HPDE6-E6E7 (cell line): ENCODE results near the gene KDM8.
"Not testable (repeated sequence)": the region's sequence is repeated elsewhere in the genome, so short reads cannot be mapped to it uniquely, and the experiment has no call there.

Source experiments
- DNase-seq: peaks from one replicate; pipeline ENCODE4 v3.0.0; 2011; ENCODE audit warnings: missing footprints; ENCODE audit errors: extremely low spot score

The KDM8 gene

DNA sequence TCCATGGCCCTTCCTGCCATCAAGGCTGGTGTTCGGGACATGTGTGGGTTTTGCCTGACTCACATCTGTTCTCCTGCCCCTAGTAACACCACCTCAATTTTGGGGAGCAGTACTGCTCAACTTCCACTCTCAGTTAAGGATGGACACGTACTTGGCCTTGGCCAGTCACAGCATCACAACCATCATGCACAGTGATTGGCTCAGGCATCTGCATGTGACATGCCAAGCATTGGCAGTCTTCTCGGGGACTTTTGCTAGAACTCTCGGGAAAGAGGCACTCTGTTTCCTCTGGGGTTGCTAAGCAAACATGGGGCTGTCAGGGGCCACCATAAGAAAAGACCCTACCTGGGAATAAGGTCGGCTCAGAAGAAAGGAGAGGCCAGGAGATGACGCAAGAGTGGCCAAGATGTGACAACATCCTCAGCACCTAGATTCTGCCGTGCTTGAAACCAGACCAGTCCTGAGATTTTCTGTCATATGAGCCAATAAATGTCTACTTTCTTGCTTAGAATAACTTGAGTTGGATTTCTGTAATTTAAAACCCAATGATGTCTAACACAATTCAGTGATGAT is 11.9 kb upstream of the KDM8 start:
- no peak for DNase-seq

DNA sequence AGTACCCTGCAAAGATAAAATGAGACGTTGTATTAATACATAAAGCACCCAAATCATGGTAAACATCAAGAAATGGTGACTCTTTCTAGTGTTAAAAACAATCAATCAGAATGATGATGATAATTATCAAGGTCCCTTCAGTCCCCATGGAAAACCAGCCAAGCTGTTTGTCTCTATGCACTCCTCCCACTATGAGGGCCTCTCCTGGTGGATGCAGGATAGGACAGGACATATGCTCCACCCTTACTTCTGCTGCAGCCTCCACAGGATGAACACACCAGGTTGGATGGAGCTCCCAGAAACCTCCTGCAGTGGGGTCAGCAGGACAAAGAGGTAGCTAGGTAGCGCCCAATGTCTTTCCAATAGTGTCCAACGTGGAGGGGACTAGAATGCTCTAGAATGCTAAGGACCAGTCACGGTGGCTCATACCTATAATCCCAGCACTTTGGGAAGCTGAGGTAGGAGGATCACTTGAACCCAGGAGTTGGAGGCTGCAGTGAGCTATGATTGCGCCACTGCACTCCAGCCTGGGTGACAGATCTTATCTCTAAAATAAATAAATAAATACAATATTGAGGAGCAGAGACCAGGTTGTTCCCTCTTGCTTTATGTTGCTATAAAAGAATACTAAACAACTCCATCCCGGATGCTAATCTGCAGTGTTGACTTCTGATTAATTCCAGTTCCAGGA is 9.9 kb upstream of the KDM8 start:
- no peak for DNase-seq

DNA sequence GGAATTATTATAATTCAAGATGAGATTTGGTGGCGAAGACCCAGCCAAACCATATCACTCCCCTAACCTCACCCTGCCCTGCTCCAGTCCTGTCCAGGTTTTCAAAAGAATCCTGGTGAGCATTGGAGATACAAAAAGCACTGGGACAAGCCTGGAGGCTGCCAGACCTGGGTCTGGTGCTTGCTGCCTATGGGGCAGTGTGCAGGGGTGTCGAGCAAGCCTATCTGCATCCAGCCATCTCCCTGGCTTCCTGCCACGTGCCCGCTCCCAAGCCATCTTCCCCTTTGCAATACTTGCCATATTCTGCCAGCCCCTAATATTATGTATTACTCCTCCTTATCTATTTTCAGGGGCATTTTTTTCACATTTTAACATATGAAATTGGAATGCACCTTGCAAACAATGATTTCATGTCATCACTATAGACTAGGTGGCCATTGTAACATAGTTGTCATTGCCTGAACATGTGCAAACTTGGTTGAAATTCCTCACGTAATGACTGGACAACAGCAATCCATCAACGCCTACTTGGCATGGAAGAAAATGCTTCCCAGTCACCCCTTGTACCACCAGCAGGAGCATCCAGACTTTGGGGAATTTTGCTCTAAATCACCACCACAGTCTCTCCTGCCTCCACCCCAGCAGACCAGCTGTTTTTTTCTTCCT is 8.1 kb upstream of the KDM8 start:
- peak; percentile 69 for DNase-seq

DNA sequence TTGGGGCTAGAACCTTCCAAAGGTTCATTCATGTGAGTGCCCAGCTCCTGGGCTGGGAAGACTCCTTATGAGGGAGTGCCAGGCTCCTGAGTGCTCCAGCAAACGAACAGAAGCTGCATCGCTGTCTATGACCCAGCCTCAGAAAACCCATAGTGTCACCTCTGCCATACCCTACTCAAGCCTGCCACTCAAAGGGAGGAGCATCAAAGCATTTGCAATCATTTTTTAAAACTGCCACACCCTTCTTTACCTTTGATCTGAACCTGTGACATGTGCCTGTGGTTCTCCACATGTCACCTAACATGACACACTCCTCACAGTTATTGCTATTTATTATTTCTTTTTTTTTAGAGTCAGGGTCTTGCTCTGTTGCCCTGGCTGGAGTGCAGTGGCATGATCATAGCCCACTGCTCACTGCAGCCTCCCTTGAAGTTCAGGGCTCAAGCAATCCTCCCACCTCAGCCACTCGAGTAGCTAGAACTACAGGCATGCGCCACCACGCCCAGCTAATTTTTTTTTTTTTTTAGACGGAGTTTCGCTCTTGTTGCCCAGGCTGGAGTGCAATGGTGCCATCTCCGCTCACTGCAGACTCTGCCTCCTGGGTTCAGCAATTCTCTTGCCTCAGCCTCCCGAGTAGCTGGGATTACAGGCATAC is 7.3 kb upstream of the KDM8 start:
- no peak for DNase-seq

DNA sequence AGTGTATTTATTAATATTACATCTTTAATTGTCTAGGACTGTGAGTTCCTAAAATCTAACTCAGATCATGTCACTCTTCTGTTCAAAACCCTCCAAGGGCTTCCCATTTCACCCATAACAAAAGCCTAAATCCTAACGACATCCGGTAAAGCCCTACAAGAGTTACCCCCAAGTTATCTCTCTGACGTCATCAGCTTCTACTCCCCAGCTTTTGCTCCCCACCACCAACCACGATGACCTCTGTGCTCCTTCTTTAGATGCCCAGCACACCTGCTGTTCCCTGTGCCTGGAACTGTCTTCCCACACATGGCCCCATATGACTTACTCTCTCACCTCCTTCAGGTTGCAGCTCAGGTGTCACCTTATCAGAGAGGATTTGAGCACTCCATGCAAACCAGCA is 6.3 kb upstream of the KDM8 start:
- no peak for DNase-seq

DNA sequence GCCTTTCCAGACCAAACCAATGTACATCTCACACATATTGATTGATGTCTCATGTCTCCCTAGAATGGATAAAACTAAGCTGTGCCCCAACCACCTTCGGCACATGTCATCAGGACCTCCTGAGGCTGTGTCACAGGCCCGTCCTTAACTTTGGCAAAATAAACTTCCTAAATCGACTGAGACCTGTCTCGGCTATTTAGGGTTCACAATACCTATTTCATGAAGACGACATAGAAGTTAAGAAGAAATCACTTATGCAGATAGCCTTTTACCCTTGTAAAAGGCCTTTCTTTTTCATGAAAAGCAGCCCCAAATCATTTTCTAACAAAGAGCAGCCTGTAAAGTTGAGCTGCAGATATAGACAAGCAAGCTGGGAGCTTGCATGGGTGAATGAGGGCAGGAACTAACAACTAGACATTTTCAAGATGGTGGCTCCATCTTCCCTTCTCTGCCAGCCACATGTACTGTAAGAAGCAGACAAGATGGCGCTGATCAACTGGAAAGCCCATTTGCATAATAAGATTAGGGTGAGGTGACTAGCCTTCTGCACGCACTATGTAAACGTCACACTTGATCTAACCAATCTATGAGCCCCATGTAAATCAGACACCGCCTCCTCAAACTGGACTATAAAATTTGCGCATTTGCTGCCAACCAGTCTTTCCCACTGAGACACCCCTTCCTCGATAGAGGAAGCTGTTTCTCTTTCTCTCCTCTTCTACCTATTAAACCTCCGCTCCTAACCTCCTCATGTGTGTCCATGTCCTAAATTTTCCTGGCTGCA is 4.7 kb upstream of the KDM8 start:
- DNase-seq, result no peak

DNA sequence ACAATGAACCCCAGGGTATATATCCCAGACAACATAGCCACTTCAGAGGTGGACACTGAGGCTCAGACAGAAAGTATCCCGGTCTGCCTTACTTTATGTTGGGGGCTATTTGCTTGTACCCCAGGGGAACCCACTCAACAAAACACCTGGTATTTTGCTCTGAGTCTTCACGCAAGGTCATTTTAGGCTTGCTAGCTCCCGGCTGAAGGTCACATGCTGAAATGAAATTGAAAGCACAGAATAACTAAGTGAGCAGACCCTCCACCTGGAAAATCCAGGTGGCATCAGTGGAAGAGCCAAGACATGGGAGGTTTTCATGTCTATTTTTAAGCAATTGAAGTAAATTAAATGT is 4.1 kb upstream of the KDM8 start:
- no peak for DNase-seq

DNA sequence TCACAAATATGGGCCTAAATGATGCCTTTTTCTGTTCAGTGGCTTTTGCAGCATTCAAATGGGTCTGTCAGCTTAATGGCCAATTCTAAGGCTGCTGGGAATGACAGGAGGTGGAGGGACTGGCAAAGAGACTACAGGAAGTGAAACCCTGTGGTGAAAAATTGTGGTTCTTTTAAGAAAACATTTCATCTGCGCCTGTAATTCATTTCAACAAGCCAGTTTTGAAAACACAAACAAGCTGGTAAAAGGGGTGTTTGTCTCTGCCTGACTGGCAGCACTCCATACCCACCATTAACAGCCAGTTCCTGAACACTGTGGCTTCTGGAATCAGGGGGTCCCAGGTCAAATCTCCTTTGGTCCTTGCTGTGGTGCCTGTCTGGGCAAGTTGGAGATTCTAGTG is 3.6 kb upstream of the KDM8 start:
- no peak for DNase-seq

DNA sequence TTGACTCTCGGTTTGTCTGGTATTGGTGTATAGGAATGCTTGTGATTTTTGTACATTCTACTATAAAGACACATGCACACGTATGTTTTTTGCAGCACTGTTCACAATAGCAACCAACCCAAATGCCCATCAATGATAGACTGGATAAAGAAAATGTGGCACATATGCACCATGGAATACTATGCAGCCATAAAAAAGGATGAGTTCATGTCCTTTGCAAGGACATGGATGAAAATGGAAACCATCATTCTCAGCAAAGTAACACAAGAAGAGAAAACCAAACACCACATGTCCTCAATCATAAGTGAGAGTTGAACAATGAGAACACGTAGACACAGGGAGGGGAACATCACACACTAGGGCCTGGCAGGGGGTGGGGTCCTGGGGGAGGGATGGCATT is 2.4 kb upstream of the KDM8 start:
- DNase-seq, result not testable (repeated sequence)

DNA sequence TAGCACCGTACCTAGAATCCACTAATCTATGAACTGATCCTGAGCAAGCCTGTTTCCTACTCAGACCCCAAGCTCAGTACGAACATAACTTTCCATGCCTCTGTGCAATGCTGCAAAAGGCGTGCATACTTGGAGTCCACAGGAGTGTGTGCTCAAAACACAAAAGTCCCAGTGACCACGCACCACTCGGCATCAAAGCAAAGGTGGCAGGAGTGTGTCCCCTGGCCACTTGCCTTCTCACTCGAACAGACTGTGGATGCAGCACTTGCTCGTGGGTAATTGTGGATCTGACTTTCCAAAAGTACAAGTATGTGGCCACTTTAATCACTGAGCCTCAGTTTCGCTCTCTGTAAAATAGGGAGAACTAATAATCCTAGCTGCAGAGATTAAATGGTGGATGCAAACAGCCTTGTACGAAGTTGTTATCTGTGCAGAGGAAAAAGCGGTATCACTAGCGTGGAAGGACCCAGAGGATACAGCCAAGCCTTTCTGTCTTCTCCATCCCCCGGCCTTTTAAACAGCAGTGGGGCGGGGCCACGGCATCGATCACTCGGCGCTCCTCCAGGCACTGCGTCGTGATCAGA is 311 bp upstream of the KDM8 start:
- DNase-seq, result peak; percentile 83

DNA sequence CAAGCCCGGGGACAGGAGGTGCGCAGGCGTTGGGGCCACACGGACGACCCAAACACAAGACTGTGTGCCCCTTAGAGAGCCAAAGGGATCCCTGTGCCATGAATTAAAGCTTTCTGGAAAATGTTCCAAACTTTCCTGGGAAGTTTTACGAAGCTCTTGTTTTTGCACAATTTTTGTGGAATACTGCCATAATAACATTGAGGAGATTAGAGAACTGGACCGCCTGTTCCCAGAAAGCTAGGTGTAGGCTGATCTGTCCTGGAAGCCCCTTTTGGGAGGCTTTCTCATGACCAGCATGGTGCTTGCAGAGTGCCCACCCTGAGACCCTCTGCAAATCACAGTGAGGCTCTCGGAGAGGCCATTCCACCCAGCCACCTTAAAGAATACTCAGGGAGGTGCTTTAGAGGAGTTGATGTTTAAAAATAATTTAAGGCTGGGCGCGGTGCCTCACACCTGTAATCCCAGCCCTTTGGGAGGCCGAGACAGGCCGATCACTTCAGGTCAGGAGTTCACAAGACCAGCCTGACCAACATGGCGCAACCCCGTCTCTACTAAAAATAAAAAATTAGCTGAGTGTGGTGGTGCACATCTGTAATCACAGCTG is 1.1 kb downstream of the KDM8 start:
- DNase-seq, result no peak

DNA sequence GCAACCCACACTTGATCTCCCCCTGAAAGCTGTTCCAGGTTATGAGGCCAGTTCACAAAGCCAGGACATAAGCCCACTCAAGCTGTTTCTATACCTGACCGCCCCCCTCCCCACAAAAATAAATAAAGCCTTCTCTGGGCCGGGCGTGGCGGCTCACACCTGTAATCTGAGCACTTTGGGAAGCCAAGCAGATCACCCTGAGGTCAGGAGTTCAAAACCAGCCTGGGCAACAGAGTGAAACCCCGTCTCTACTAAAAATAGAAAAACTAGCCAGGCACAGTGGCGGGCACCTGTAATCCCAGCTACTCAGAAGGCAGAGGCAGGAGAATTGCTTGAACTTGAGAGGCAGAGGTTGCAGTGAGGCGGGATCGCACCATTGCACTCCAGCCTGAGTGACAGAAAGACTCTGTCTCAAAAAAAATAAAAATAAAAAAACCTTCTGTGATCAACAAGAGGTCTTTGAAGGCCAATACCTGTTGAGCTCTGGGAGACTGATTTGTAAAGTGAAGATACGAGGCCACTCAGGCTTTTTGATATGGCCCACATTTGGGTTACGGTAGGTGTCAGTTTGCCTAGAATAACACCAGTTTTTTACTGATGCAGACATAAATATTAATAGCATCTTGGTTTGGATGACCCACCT is 2.2 kb downstream of the KDM8 start:
- DNase-seq, result no peak

DNA sequence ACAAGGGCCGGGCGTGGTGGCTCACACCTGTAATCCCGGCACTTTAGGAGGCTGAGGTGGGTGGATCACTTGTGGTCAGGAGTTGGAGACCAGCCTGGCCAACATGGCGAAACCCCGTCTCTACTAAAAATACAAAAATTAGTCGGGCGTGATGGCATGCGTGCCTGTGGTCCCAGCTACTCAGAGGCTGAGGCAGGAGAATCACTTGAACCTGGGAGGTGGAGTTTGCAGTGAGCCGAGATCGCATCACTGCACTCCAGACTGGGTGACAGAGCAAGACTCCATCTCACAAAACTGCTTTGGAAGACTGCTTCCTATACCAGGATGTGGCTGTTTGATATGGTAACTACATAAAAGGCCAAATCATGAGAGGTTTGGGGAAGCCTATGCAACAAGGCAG is 3.8 kb downstream of the KDM8 start:
- DNase-seq, result not testable (repeated sequence)

DNA sequence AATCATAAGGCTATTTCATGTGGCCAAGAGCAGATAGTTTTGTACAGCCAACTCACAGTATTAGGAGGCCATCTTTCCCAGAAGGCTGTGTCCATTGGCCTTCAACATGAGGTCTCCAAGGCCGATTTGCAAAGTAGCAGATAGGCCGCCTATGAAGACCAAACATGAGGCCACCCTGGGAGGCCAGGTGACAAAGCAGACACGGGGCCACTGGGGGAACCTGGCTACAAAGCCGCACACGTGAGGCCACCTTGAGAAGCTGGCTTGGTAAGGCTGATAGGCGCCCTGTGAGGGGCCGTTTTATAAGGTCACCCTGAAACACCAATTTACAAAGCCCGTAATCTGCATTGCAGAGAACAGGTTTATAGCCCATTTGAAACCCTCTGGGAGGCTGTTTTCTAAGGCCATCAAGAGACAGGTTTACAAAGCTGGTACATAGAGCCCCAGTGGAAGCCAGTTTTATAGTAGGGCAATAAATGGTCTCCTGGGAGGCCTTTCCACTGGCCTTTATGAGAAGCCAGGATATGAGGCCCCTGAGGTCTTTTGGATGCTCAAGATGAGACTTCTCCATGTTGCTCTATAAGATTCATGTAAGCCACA is 4.9 kb downstream of the KDM8 start:
- no peak for DNase-seq

DNA sequence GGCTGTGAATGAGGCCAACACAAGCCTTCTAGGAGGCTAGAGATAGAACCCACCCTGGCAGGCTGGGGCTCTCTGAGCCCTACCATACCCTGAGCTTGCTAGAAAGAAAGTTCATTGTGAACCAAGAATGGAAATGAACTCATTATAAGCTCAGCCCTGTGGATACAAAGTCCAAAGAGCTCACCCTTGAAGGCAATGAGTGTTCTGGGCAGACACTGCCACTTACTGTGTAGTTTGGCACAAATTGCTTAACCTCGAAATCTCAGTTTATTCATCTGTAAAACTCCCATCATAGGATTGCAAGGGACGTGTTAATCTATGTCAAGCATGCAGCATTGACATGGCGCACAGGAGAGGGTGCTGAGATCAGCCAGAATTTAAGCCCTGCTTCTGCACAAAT is 5.5 kb downstream of the KDM8 start:
- no peak for DNase-seq

DNA sequence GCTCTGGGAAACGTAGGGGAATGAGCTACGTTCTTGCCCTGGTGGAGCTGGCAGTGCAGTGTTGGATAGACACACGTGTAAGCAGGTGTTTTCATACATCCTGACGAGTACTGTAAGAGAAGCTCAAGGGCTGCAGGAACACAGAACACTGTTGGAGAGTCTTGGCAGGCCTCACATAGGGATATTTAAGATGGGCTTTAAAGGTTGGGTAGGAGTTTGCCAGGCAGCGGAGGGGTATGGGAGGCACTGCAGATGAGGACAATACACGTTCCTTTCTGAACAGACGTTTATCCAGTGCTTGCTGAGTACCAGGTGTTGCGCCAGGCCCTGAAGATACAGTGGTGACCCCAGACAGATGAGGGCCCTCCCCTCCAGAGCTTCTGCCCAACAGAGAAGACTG is 6.3 kb downstream of the KDM8 start:
- no peak for DNase-seq

DNA sequence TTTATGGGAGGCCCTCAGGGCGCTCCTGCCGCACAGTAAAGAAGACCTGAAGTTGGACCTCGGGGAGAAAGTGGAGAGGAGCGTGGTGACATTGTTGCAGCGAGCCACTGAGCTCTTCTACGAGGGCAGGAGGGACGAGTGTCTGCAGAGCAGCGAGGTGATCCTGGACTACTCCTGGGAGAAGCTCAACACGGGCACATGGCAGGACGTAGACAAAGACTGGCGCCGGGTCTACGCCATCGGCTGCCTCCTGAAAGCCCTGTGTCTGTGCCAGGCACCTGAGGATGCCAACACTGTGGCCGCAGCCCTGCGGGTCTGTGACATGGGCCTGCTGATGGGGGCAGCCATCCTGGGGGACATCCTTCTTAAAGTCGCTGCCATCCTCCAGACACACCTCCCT is 6.8 kb downstream of the KDM8 start:
- DNase-seq, result no peak

DNA sequence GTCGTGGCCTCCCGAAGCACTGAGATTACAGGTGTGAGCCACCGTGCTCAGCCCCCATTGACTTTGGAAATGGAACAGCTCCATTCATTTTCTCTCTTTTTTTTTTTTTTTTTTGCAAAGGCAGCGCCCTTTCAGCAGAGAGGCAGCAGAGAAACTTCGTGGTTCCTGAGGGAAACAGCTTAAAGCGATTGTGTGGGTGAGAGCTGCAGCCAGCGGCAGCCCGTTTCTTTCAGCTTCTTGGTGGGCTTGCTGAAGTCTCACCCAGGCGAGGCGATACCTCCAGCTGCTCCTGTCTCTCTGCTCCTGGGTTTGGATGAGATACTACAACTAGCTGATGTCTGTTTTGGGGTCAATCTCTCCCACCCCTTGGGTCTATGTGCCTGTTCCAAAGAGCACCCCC is 7.7 kb downstream of the KDM8 start:
- DNase-seq, result no peak

DNA sequence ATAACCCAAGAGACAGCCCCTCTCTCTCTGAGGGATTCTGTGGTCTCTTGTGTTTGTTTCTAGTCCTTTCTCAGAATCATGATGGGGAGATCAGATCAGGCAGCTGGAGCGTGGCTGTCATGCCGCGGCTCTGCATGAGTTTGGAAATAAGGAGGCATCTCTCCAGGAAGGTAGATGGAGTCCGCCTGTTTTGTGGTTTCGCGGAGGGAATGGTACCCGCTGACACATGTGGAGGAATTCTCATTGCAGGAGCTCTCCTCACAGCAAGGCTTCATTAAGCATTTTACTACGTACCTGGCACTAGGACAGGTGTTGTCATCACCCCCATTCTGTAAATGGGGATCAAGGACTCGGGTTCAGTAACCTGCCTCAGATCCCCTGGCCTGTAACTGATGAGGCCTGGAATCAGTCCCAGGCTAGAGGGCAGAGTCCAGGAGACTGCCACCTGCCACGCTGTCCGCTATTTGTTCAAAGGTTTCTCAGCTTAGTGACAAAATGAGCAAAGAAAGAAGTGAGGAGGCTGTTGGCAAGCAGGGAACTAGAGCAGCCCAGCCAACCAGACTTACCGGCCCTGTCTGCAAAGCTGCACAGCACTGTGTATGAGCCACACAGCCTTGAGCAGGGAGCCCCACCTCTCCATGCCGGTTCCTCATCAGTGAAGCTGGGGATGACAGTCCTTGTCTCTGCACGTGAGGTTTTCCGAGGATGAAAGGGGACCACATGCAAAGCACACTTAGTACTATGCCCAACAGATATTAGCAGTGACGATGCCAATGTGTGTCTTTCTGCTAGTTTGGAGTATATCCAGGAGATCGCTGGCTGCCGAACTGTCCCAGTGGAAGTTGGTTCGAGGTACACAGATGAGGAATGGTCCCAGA is 11.0 kb downstream of the KDM8 start:
- DNase-seq, result no peak

DNA sequence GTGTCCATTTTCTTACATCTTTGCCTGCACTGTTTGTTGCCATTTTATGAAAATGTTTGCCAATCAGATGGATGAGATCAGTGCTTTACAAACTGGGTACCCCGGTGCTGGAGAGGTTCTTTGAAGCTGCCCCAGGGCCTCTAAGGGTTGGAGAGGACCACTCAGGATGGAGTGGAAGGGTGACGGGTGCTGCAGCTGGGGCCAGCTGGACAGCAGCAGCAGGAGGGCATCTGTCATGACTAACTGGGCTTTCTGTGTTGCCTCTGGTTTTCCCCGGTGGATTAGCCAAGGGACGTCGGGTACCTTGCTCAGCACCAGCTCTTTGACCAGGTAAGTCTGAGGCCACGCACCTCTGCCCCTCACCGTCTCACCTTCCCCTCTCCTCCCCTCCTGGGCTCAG is 12.3 kb downstream of the KDM8 start:
- no peak for DNase-seq
